Upper lobe of right lung (tissue), 1 donor: ENCODE results near the gene ZEB1. TPM values are rescaled to one million over a fixed set of nuclear protein-coding genes. Genes with fewer than 3 reads are reported as not detected.

Experiments used
- ATAC-seq: fragments of 200-7000 bp; cut with Tn5 transposase; one replicate; pipeline ENCODE4 v1.9.1; 2020; ENCODE audit warnings: mild to moderate bottlenecking, moderate library complexity
- DNase-seq: peaks from one replicate; pipeline ENCODE4 v3.0.0-alpha.2; 2020
- H3K27ac ChIP-seq: fragments of 200-600 bp; one replicate; pipeline ENCODE4 v1.8.0; 2022
- H3K27me3 ChIP-seq: fragments of 200-600 bp; one replicate; pipeline ENCODE4 v1.8.0; 2022; ENCODE audit warnings: mild to moderate bottlenecking
- H3K36me3 ChIP-seq: fragments of 200-600 bp; one replicate; pipeline ENCODE4 v1.8.0; 2022
- H3K4me1 ChIP-seq: fragments of 200-600 bp; one replicate; pipeline ENCODE4 v1.8.0; 2022
- H3K4me3 ChIP-seq: fragments of 200-600 bp; one replicate; pipeline ENCODE4 v1.8.0; 2022; ENCODE audit warnings: mild to moderate bottlenecking
- H3K9me3 ChIP-seq: fragments of 200-600 bp; one replicate; pipeline ENCODE4 v1.8.0; 2022
- intact Hi-C: fragments of 100-400 bp; cut with DNase I; formaldehyde crosslinking; loops from one replicate; pipeline ENCODE4 v1.11.0; 2022
- total RNA-seq: library from RNA; stranded (reverse); fragmentation: NEBNext Ultra II Directional; extraction: Animal tissue kit (Norgen Biotek cat#: 25700); gene quantifications from one replicate; pipeline ENCODE4 v1.2.1, GENCODE V29; 2021
- TF ChIP-seq, protein P1 (sequence below): fragments of 200-600 bp; IDR thresholded peaks from one replicate; pipeline ENCODE4 v1.8.0; 2022; ENCODE audit warnings: antibody characterized with exemption
- donor health status: DM: no; HTN: yes; CAD: no; lungs with severe emphysema.

ZEB1 gene
- total RNA-seq, 1 donor from 2014 or later = 55.2 TPM

DNA sequence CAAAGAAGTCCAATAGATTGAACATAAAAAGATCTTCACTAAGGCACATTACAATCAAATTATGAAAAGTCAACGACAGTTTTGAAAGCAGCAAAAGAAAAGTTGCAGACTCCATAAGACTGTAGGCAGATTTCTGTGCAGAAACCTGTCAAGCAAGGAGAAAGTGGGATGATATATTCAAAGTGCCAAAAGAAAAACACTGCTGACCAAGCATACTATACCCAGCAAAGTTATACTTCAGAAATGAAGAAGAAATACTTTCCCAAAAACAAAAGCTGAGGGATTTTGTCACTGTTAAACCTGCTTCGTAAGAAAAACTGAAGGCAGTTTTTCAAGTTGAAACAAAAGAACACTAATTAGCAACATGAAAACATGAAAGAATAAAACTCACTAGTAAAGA is 145.5 kb downstream of the ZEB1 start:
- TF ChIP-seq, protein P1, sequence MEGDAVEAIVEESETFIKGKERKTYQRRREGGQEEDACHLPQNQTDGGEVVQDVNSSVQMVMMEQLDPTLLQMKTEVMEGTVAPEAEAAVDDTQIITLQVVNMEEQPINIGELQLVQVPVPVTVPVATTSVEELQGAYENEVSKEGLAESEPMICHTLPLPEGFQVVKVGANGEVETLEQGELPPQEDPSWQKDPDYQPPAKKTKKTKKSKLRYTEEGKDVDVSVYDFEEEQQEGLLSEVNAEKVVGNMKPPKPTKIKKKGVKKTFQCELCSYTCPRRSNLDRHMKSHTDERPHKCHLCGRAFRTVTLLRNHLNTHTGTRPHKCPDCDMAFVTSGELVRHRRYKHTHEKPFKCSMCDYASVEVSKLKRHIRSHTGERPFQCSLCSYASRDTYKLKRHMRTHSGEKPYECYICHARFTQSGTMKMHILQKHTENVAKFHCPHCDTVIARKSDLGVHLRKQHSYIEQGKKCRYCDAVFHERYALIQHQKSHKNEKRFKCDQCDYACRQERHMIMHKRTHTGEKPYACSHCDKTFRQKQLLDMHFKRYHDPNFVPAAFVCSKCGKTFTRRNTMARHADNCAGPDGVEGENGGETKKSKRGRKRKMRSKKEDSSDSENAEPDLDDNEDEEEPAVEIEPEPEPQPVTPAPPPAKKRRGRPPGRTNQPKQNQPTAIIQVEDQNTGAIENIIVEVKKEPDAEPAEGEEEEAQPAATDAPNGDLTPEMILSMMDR = no peak
- Histone ChIP-seq H3K4me1 (no peaks in the 10 kb centered on the region), H3K36me3 (no peaks in the 10 kb centered on the region), H3K27ac (no peak overlapping the region), H3K27me3 (no peaks in the 10 kb centered on the region), H3K4me3 (no peak overlapping the region), H3K9me3 (peaks cover 21% of the 10 kb centered on the region)
- DNase-seq (no peak), ATAC-seq (no peak)
- intact Hi-C loops = no loop called here

GRCh38 chr10:31466313-31466712 is 147.3 kb downstream of the ZEB1 start:
- ATAC-seq (no peak), DNase-seq (no peak)
- no peaks in the 10 kb centered on the region for H3K27me3 ChIP-seq
- intact Hi-C loops = no loop called here
- no peaks in the 10 kb centered on the region for H3K4me1 ChIP-seq
- peaks cover 21% of the 10 kb centered on the region for H3K9me3 ChIP-seq
- H3K36me3 ChIP-seq = no peaks in the 10 kb centered on the region
- no peak overlapping the region for H3K27ac ChIP-seq
- H3K4me3 ChIP-seq = no peak overlapping the region
- TF ChIP-seq, protein P1 = no peak

- no peaks in the 10 kb centered on the region for H3K36me3 ChIP-seq
- DNase-seq (peak; percentile 40), ATAC-seq (peak; percentile 90)
- no peaks in the 10 kb centered on the region for H3K27me3 ChIP-seq
- no peak overlapping the region for H3K4me3 ChIP-seq
- TF ChIP-seq, protein P1 = peak; percentile 58
- intact Hi-C loops = no loop called here
- no peaks in the 10 kb centered on the region for H3K4me1 ChIP-seq
- H3K27ac ChIP-seq = no peak overlapping the region
- H3K9me3 ChIP-seq = peaks cover 21% of the 10 kb centered on the region
Observed at GRCh38 chr10:31467791-31468535, 148.9 kb downstream of the ZEB1 start.

DNA sequence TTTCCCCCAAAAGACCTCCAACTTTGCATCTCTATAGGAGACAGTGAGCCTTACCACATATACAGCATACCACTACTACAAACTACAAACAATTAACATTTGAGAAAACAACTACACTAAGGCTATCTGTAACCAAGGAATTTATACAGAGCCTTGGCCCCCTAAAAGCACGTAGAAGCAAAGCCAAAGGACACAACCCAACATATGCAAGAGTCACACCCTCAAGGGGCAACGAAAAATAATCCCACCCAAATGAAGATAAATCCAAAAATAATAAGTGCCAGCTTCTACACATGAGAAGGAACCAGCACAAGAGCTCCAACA is 149.5 kb downstream of the ZEB1 start:
- Histone ChIP-seq H3K36me3 (no peaks in the 10 kb centered on the region), H3K27me3 (no peaks in the 10 kb centered on the region), H3K4me1 (no peaks in the 10 kb centered on the region), H3K4me3 (no peak overlapping the region), H3K27ac (no peak overlapping the region), H3K9me3 (peaks cover 18% of the 10 kb centered on the region)
- DNase-seq = no peak
- intact Hi-C loops = no loop called here
- TF ChIP-seq, protein P1 = no peak
- ATAC-seq = no peak

DNA sequence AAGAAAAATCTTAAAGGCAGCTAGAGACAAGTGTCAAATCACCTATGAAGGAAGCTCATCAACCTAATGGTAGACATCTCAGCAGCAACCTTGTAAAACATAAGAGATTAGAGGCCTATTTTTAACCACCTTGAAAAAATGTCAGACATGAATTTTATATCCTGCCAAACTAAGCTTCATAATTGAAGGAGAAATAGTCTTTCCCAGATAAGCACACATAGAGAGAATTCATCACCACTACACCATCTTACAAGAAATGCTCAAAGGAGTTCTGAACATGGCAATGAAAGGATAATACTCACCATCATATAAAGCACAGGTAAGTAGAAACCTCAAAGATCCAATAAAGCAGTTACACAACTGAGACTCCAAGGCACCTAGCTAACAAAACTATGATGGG is 156.5 kb downstream of the ZEB1 start:
- no peaks in the 10 kb centered on the region for H3K27me3 ChIP-seq
- TF ChIP-seq, protein P1 = no peak

DNA sequence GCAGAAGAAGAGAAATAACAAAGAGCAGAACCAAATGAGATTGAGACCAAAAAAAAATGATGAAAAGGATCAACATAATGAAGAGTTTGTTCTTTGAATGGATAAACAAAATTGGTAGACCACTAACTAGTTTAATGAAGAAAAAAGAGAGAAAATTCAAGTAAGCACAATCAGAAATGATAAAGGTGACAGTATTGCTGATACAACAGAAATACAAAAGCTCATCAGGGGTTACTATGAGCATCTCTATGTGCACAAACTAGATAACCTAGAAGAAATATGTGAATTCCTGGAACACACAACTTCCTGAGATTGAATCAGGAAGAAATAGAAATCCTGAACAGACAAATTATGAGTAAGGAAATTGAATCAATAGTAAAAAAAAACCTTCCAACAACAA is 157.1 kb downstream of the ZEB1 start:
- ATAC-seq (no peak), DNase-seq (no peak)
- Histone ChIP-seq H3K9me3 (no peaks in the 10 kb centered on the region), H3K27ac (no peak overlapping the region), H3K36me3 (no peaks in the 10 kb centered on the region), H3K27me3 (no peaks in the 10 kb centered on the region), H3K4me3 (no peak overlapping the region), H3K4me1 (no peaks in the 10 kb centered on the region)
- intact Hi-C loops = no loop called here
- TF ChIP-seq, protein P1 = no peak

More for the DNA sequence above, 156.5 kb downstream of the ZEB1 start:
- Histone ChIP-seq H3K36me3 (no peaks in the 10 kb centered on the region), H3K4me3 (no peak overlapping the region), H3K9me3 (no peaks in the 10 kb centered on the region), H3K27ac (no peak overlapping the region), H3K4me1 (no peaks in the 10 kb centered on the region)
- ATAC-seq = no peak
- intact Hi-C loops = no loop called here
- no peak for DNase-seq
